HG03103 (cell line): ENCODE measurements around the gene DDX25.

Experiments used
- ATAC-seq: cut with Tn5 transposase; IDR thresholded peaks from one replicate; pipeline ENCODE4 v1.9.1; 2021; ENCODE audit warnings: low read depth; ENCODE audit not compliant: unreplicated experiment

DDX25 gene

DNA sequence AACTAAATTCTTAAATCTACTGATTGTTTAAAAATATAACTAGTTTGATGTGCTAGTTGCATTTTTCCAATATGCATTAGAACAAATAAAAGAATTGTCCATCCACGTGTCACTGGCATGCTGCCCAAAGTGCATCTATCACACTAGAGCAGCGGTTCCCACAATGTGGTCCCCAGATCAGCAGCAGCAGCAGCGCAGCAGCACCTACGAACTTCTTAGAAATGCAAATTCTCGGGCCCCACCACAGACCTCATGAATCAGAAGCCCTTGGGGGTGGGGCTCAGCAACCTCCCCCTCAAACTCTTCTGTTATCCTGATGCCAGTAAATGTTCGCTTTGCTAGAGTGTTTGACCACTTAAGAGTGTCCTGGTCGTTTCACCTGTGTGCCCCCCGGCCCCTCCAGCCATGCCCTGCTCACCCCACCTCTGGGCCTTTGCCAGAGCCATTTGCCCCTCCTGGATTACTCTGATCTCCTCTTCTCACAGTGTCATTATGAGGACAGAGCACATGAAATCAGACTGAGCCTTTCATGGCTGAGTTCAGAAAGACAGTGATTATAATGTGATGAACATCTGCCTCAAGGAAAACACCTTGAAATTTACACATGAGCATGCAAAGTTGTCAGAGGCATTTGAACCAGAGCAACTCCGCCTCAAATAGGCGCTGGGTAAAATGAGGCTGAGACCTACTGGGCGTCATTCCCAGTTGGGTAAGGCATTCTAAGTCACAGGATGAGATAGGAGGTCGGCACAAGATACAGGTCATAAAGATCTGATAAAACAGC, 28.9 kb downstream of the DDX25 start:
- no peak for ATAC-seq

DNA sequence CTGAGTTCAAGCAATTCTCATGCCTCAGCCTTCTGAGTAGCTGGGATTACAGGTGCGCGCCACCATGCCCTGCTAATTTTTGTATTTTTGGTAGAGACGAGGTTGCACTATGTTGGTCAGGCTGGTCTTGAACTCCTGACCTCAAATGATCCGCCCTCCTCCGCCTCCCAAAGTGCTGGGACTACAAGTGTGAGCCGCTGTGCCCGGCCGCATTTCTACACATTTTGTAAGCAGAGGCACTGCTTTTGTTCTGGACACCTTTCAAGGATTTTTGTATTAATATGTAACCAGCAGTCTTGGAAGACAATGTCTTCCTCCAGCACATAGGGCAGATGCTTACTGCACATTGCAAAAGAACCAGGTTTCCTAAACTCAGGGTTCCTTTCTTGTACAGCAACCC, 30.2 kb downstream of the DDX25 start:
- no peak for ATAC-seq

DNA sequence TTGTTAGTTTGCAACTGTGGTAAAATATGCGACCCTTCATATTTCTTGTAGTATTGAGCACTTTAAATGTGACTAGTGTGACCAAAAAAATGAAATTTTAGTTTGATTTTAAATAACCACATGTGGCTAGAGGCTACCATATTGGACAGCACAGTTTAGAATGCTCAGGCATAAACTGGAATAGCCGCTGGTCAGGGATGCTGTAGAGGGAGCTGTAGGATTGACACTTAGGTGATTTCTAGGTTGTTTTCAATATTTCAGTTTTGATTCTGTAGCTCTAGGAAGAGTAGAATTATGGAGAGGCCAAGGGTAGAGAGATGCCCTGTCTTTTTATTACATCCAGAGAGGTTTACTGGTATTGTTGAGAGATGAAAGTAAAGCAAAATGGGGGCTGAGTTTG, 30.7 kb downstream of the DDX25 start:
- no peak for ATAC-seq

DNA sequence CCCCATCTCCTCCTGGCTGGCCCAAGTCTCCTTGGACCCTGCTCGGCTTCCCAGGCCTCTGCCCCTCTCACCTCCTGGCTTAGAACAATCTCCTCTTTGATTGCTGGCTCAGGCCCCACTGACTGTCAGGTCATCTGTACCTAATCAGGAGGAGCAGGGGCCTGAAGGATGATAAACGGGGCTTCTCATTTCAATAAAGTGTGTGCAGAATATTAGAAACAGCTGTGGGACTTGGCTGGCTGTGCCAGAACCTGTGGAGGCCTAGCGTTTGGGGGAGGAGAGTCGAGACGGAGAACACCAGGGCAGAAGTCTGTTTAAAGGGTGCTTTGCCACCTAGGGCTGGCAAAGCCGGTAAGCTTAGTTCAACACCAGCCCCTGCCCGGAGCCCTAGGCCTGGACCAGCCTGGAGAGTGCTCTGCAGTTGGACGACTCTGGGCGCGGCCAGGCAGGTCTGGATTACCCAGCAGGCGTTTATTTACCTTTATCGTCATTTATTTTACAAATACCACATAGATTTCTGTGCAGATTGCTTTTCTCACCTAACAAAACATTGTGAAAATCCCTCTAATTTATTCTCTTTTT, 31.4 kb downstream of the DDX25 start:
- ATAC-seq = no peak

DNA sequence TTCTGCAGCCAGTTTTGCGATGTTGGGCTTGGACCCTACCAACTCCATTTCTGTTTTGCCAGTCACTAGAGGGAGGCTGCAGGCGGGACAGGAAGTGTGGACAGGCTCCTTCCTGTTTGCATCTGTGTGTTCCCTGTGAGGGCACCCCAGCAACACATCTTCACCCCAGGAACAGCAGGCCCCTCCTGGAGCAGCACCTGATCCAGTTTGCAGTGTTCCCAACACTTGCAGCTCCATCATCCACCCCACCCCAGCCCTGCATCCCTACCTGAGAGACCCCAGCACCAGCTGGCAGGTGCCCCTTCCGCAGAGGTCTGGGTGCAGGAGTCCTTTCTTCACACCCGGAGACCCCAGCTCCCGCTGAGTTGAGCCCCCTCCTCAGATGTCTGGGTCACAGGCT, 34.1 kb downstream of the DDX25 start:
- ATAC-seq = no peak

DNA sequence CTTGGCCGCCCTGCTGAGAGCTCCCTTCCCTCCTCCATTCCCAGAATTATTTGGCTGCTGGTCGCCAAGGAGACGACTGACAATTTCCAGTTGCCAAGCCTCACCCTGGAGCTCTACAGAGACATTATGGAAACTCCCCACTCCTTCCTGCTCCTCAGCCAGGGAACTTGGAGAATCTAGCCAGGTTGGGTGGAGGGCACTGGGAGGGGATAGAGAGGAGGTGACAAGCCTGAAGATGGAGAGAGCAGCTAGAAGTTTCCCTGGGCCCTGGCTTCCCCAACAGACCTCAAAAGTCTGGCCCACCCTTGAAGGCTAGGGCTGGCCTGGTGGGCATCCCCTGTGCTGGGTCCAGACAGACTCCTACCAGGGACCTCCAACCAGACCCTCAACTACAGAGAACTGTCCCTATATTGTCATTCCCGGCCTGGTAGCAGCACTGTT, 34.8 kb downstream of the DDX25 start:
- no peak for ATAC-seq

DNA sequence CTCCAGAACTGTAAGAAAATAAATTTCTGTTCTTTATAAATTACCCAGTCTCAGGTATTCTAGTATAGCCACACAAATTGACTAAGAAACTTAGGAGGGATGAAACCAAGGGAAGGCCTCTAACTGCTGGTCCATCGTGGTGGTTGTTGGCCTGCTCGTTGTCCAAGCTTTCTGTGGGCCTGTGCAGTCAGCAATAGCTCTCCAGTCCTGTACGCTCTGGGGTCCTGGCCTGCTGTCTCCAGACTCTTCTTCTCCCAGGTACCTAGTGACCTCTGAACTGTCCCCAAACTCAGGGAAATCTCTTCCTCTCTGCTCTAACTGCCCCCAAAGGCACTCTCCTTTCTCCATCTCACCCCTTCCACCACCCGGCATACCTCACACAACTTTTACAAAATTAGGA, 35.8 kb downstream of the DDX25 start:
- no peak for ATAC-seq

DNA sequence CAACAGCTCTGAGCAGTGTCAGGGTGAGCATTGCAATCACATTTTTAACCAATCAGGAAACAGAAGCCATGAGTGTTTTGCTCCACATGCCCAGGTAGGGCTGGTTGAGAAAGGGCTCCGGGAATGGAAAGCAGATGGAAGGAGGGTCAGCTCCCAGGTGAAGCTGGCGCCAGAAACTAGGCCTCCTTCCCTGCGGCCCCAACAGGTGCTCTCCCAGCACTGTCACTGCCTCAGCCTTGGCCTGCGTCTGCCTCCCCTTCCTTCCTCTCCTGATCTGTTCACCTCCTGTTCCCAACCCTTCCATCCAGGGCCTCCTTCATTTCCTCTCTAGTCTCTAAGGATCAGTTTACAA, 36.9 kb downstream of the DDX25 start:
- no peak for ATAC-seq

DNA sequence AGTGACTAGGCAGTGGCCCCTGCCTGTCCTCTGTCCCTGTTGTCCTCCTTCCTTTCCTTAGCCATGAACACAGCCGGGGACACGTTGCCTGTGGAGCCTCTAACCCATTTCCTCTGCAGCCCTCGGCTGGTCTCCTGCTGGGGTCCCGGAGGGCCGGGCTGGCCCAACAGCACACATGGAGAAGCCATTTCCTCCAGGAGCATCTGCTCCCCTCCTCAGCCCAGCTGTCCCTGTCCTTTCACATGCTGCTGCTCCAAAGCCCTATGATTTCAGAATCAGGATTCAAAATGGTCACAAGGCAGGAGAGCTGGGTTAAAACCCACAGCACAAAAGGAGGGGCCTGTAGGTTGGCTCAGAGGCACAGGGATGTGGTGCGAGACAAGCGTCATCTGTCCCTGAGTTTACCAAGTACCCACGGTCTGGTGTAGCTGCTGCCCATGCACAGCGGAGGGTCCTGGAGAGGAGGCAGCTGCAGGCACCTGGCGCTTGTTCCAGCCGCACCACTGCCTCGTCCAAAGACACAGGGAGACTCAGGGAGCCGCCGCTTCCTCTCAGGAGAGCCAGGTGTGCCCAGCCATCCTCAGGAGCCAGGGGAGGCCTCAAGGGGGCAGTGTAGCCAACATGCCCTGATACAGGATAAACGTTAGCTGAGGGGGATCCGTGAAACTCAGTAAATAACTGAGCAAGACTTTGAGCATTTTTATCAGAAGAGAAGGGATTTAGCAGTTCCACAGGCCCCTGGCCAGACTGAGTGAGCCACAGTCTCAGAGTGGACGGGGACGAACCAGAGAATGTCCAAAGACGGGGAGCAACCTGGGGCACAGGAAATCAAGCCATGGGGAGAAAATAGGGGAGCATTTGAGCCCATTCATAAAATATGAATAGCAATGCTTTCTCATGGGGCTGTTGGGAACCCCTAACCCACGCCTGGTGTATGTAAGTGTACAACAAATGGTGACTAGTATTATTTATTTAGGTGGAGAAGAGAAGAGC, 37.6 kb downstream of the DDX25 start:
- no peak for ATAC-seq

DNA sequence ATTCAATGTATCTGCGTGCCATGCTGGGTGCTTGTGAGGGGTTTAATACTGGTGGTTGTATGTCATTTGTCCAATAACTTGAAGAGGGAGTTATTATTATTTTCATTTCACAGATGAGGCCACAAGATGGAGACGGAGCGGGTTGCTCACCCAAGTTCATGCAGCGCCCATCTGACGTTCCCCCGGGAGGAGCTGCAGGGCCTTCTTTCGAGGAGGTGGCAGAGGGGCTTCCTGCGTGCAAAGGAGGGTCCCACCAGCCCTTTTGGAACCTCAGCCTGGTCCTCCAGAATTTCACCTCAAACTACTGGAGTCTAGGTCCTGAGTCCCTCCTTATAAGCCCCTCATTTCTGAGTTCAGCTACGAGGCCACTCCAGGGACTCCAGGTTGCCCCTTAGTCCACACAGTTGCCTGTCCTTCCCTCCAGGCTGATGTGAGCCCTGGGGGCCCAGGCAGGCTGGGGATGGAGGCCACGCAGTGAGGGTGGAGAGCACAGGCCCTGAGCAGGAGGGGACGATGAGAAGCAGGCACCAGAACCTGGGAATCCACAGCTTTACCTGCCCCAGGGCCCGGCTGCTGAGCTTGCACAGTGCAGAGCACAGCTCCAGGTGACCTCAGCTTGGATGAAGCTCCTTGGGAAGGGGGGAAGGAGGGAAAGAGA, 38.6 kb downstream of the DDX25 start:
- no peak for ATAC-seq

DNA sequence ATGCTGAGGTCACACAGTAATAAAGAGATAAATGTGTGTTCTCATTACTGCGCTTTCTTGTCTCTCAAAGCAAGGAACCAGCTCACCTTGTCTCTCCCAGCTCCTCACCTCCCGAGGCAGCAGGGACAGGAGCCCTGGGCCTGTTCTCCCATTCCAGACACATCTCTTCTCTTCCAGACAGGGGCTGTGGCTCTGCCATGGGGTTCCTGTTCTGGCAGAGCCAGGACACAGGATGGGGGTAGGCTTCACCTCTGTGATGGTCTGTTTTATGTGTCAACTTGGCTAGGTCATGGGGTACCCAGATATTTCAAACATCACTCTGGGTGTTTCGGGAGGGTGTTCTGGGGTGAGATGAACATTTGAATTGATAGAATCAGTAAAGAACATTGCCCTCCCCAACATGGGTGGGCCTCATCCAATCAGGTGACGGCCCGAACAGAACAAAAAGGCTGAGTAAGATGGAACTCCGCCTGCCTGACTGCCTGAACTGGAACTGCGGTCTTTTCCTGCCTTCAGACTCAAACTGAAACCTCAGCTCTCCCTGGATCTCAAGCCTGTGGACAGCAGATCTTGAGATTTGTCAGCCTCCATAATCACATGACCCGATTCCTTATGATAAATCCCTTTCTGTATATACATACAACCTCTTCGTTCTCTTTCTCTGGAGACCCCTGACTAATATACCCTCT, 39.5 kb downstream of the DDX25 start:
- ATAC-seq = no peak

DNA sequence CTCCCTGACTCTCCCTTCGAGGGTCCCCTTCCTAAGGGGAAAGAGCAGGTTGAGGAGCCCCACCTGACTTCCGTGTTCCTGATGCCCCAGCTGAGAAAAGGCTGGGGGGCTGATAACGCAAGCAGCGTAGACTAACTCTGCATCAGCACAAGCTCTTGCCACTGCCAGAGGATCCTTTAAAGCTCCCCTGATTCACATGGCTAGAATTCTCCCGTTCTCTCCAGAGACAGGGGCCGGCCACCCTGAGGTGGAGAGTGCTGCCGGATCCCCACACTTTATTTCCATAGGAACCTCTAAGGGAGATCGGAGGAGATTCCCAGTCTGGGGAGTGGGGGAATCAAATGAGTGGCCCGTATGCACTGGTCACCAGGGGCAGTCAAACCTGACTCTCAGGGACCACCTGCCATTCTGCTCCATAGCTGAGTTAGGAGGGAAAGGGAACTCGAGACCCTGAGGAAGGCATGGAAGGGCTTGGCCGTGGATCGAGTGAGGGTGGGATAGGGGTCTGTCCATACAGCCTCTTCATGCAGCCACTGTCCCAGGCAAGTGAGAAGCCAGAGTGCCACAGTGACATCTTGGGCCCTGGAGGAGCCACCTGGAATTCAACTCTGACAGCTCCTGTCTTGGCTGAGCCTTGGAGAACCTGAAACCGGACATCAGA, 40.2 kb downstream of the DDX25 start:
- no peak for ATAC-seq

DNA sequence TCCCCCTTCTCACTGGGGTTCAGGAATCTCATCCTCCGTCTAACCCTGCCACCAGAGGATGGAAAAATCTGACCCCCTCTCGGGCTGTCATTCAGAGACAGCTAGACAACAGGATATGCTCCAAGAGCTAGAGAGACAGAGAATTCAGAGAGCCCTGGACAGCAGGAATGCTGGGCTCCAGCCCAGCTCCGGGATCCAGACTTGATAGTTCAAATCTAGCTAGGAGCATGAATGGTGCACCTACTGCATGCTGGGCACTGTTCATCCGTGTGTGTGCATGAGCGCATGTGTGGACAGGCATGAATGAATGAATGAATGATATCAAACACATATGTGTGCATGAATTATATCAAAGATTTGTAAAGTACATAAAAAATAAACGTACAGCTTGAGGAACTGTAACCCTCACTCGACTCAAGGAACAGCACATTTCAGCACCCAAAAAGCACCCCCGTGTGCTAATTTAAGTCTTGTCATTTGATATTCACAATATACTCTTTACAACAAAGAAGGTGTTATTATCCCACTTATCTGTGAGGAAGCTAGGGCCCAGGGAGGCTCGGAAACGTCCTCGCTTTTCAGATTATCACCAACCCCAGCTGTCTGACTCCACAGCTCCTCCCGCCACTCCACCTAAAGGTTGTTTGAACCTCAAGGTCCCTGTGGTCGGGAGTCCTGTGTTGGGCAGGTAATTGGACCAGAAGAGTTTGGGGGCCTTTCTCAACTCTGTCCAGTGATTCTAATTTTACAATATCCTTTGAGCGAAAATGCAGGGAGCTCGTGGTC, 40.9 kb downstream of the DDX25 start:
- ATAC-seq = no peak

DNA sequence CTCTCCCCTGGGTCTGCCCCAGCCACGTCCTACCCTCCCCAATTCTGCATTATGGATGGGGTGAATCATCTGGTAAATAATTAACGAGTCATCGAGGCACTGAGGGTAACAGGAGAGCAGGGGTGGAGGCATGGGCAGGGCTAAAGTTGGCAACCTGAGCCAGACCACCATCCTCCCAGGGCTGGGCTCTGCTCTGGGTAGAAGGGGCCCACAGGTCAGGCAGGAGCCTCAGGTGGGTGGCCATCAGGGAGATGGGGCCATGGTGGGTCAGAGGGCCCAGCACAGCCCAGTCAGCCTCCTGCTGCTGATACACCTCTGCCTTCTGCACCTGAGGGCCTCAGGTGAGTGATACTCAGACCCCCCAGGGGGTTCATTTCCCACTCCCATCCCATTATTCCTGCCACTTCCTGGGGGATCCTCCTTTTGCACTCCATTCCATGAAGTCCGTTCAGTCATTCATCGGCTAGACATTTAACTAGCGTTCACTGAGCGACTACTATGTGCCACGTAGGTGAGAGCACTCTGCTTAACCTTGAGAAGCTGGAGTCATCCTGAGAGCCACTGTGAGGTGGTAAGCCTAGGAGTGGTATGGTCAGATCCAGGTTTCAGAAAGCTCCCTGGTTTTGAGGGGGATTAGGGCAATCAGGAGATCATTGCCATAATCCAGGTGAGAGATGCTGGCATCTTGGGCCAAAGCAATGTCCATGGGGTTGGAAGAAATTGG, 41.7 kb downstream of the DDX25 start, which contains the start of gene VSIG10L2:
VSIG10L2 (plus strand) TSS at position 248 of the 724 bp plus-strand sequence; CDS start at position 260, 12 bp downstream.
- no peak for ATAC-seq

DNA sequence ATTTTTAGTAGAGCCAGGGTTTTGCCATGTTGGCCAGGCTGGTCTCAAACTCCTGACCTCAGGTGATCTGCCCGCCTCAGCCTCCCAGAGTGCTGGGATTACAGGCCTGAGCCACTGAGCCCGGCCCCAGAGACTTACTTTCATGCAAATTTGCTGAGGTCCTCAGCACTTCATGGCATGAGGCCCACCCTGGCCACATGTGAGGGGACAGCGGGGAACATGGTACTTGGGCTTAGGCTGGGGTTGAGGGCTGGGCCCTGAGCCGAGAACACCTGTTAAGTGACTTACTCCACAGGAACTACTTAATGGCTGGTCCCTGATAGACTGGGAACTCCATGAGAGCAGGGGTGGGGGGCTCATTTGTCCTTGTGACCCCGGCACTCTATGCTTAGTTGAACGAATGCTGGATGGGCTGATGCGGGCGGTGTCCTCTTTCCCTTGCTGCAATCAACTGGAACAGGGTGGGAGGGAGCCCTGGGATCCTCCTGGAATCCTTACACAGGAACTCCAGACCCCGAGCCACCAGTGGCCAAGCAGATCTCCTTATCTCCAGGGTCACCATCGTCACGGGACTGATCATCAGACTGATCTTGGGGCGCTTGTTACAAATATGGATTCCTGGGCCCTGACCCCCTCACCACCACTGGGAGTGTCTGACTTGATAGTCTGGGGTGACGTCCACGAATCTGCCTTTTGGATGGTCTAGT, 42.6 kb downstream of the DDX25 start:
- ATAC-seq = no peak

DNA sequence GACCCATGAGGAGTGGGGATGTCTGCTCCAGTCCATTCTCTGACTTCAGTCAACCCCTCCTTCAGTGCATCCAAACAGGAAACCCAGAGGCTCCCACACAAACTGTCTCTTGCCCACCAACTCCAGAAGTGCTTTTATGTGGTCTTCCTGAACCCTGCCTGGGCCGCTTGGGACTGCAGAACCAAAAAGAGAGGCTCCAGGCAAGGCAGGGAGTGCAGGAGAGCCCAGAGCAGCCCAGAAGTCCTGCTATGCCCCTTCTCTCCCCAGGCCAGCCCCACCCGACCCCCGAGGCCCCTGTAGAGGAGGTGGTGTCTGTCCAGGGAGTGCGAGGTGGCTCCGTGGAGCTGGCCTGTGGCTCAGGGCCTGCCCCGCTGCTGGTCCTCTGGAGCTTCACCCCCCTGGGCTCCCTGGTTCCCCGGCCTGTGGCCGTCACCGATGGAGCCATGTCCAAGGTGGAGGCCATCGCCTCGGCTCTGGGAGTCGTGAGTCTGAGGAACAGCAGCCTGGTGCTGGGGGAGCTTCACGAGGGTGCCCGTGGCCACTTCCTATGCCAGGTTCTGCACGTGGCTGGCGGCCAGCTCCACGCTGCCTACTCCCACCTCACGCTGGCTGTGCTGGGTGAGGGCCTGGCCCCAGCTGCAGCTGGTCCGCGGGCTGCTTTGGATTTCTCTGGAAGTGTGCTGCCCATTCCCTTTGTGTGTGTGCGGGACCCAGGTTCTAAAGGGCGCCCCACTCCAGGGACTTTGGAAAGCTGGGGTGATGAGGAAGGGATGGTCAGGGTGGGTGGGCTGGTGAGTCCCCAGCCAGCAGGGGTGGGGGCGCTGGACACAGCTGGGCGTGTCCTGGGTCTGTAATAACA, 43.3 kb downstream of the DDX25 start:
- no peak for ATAC-seq
